H1 (cell line): ENCODE data around the gene FANCD2OS. TPM values are rescaled to one million over a fixed set of nuclear protein-coding genes. Genes with fewer than 3 reads are reported as not detected.

Experiments
- CTCF ChIA-PET: fragments of 300-600 bp; sonication (Branson Sonifier 250); formaldehyde crosslinking; loops from one replicate; lab custom pipeline; 2021; ENCODE audit not compliant: partially characterized antibody; lab: Charles Lee
- POLR2A ChIA-PET: fragments of 300-600 bp; sonication (Branson Sonifier 250); formaldehyde crosslinking; loops from one replicate; lab custom pipeline; 2021; ENCODE audit warnings: inconsistent platforms; ENCODE audit not compliant: partially characterized antibody; lab: Charles Lee
- DNase-seq, 2 experiments: peaks; one replicate each; pipeline versions ENCODE4 v3.0.0 to v3.0.0-alpha.2; 2010 to 2022; ENCODE audit warnings: low spot score in 2 of 2, low read depth in 1 of 2, mixed read lengths in 1 of 2
- FAIRE-seq: peaks from 2 replicates; lab custom pipeline; 2011; peaks lifted over from hg19 to GRCh38; lab: Jason Lieb, UNC
- H2AFZ ChIP-seq: 2 replicates; pipeline ENCODE4 v1.8.1; 2012; ENCODE audit warnings: low read length, inconsistent platforms
- H2AK5ac ChIP-seq: 2 replicates; pipeline ENCODE4 v1.6.1; 2013; ENCODE audit warnings: low read depth, low read length
- H2BK120ac ChIP-seq: replicated peaks from 2 replicates; pipeline ENCODE3; 2013; ENCODE audit warnings: low read depth, low read length, inconsistent platforms
- H2BK12ac ChIP-seq: 2 replicates; pipeline ENCODE4 v1.6.1; 2013; ENCODE audit warnings: low read depth, low read length
- H2BK15ac ChIP-seq: 2 replicates; pipeline ENCODE4 v1.6.1; 2013; ENCODE audit warnings: low read length
- H2BK20ac ChIP-seq: 2 replicates; pipeline ENCODE4 v1.6.1; 2013; ENCODE audit warnings: low read length
- H2BK5ac ChIP-seq: 2 replicates; pipeline ENCODE4 v1.6.1; 2013; ENCODE audit warnings: low read depth, low read length
- H3K14ac ChIP-seq: 2 replicates; pipeline ENCODE4 v1.6.1; 2013; ENCODE audit warnings: inconsistent platforms; ENCODE audit not compliant: insufficient read length
- H3K18ac ChIP-seq: 2 replicates; pipeline ENCODE4 v1.6.1; 2013; ENCODE audit warnings: low read length; ENCODE audit errors: extremely low read depth
- H3K23ac ChIP-seq: 2 replicates; pipeline ENCODE4 v1.6.1; 2013; ENCODE audit warnings: inconsistent platforms; ENCODE audit not compliant: insufficient read length
- H3K23me2 ChIP-seq: 2 replicates; pipeline ENCODE4 v1.6.1; 2013; ENCODE audit warnings: low read depth, low read length
- H3K27ac ChIP-seq: 2 replicates; pipeline ENCODE4 v1.6.1; 2011; ENCODE audit warnings: low read depth, low read length, inconsistent platforms
- H3K27me3 ChIP-seq, 4 experiments: replicated peaks in 1 of 4; 1 replicate in 1 of 4; 2 replicates in 3 of 4; pipeline versions ENCODE4 v1.6.1 to v1.8.1; 2011 to 2013; ENCODE audit warnings: low read length in 3 of 4, mild to moderate bottlenecking in 3 of 4, inconsistent platforms in 2 of 4, mixed read lengths in 2 of 4, moderate library complexity in 1 of 4; ENCODE audit not compliant: control insufficient read depth in 3 of 4, insufficient read depth in 3 of 4; ENCODE audit errors: extremely low read depth in 1 of 4
- H3K36me3 ChIP-seq, 4 experiments: 2 replicates each; pipeline versions ENCODE4 v1.6.1 to v1.8.1; 2011 to 2013; ENCODE audit warnings: mild to moderate bottlenecking in 4 of 4, low read length in 3 of 4, moderate library complexity in 2 of 4, control low read depth in 1 of 4, inconsistent platforms in 1 of 4; ENCODE audit not compliant: insufficient read depth in 4 of 4, control insufficient read depth in 2 of 4
- H3K4ac ChIP-seq: replicated peaks from 2 replicates; pipeline ENCODE3; 2013; ENCODE audit warnings: low read length, low read depth, mixed read lengths, inconsistent platforms; ENCODE audit not compliant: insufficient read length
- H3K4me1 ChIP-seq, 4 experiments: replicated peaks in 1 of 4; 1 replicate in 1 of 4; 2 replicates in 3 of 4; pipeline versions ENCODE4 v1.6.1 to v1.8.1; 2011 to 2013; ENCODE audit warnings: low read length in 3 of 4, inconsistent platforms in 2 of 4, mixed read lengths in 1 of 4; ENCODE audit not compliant: insufficient read depth in 4 of 4, control insufficient read depth in 3 of 4
- H3K4me2 ChIP-seq, 2 experiments: 2 replicates each; pipeline versions ENCODE4 v1.6.1 to v1.8.1; 2011 to 2013; ENCODE audit warnings: low read depth in 2 of 2, low read length in 2 of 2, control low read depth in 1 of 2, inconsistent platforms in 1 of 2, mild to moderate bottlenecking in 1 of 2; ENCODE audit not compliant: insufficient read depth in 1 of 2
- H3K4me3 ChIP-seq, 4 experiments: fragments of 200-600, 300-600 bp in 1 of 4; sonication (generic), shearing (Covaris generic), sonication (Bioruptor Twin) in 1 of 4; 2 replicates each; pipeline versions ENCODE4 v1.5.1 to v1.8.1; 2011 to 2016; ENCODE audit warnings: low read length in 4 of 4, low read depth in 3 of 4, control low read depth in 2 of 4, inconsistent platforms in 2 of 4, mild to moderate bottlenecking in 2 of 4, mixed read lengths in 1 of 4, moderate library complexity in 1 of 4; ENCODE audit not compliant: insufficient read depth in 2 of 4; ENCODE audit errors: extremely low read depth in 1 of 4
- H3K56ac ChIP-seq: replicated peaks from 2 replicates; pipeline ENCODE3; 2013; ENCODE audit warnings: low read depth, mild to moderate bottlenecking, mixed read lengths, low read length, inconsistent platforms; ENCODE audit not compliant: insufficient read length
- H3K79me1 ChIP-seq: 2 replicates; pipeline ENCODE4 v1.6.1; 2013; ENCODE audit warnings: low read depth, low read length, control low read depth
- H3K79me2 ChIP-seq, 2 experiments: 2 replicates each; pipeline versions ENCODE4 v1.6.1 to v1.8.1; 2012 to 2013; ENCODE audit warnings: low read length in 2 of 2, mild to moderate bottlenecking in 2 of 2, inconsistent platforms in 1 of 2; ENCODE audit not compliant: insufficient read depth in 2 of 2, control insufficient read depth in 1 of 2
- H3K9ac ChIP-seq, 4 experiments: replicated peaks in 1 of 4; 1 replicate in 1 of 4; 2 replicates in 3 of 4; pipeline versions ENCODE4 v1.6.1 to v1.8.1; 2011 to 2013; ENCODE audit warnings: low read depth in 3 of 4, low read length in 3 of 4, control low read depth in 2 of 4, mild to moderate bottlenecking in 2 of 4, moderate library complexity in 2 of 4, inconsistent platforms in 1 of 4; ENCODE audit errors: extremely low read depth in 1 of 4
- H3K9me3 ChIP-seq, 2 experiments: 2 replicates each; pipeline versions ENCODE4 v1.6.1 to v1.8.1; 2012 to 2013; ENCODE audit warnings: mild to moderate bottlenecking in 2 of 2, moderate library complexity in 2 of 2, control low read depth in 1 of 2, inconsistent platforms in 1 of 2, low read depth in 1 of 2, low read length in 1 of 2, mixed read lengths in 1 of 2; ENCODE audit not compliant: insufficient read depth in 2 of 2
- H4K20me1 ChIP-seq, 2 experiments: replicated peaks in 1 of 2; 2 replicates each; pipeline versions ENCODE3 to v1.8.1; 2011 to 2013; ENCODE audit warnings: inconsistent platforms in 2 of 2, low read length in 2 of 2, mild to moderate bottlenecking in 1 of 2; ENCODE audit not compliant: insufficient read depth in 2 of 2, control insufficient read depth in 1 of 2
- H4K5ac ChIP-seq: 2 replicates; pipeline ENCODE4 v1.6.1; 2013; ENCODE audit warnings: low read length, low read depth, mixed read lengths, inconsistent platforms; ENCODE audit not compliant: insufficient read length
- H4K8ac ChIP-seq: 2 replicates; pipeline ENCODE4 v1.8.0; 2013; ENCODE audit warnings: mild to moderate bottlenecking, moderate library complexity, low read length, inconsistent platforms; ENCODE audit not compliant: insufficient read depth; ENCODE audit errors: extremely low read depth
- H4K91ac ChIP-seq: replicated peaks from 2 replicates; pipeline ENCODE3; 2013; ENCODE audit warnings: low read length, mixed read lengths, inconsistent platforms; ENCODE audit not compliant: insufficient read length
- BACH1 ChIP-seq: IDR thresholded peaks from 2 replicates; pipeline ENCODE4 v1.6.1; 2012; ENCODE audit warnings: low read length, improper control_type of control experiment
- SUZ12 ChIP-seq: fragments of 200-600 bp; sonication (generic); IDR thresholded peaks from 2 replicates; pipeline ENCODE4 v1.6.1; 2012; ENCODE audit warnings: mild to moderate bottlenecking, inconsistent platforms, low read length, moderate library complexity, mixed read lengths
- WGBS, 2 experiments: shearing (Covaris generic) in 1 of 2; methylation state at CpG; one replicate each; pipeline versions ENCODE4 v1.1.6 to v1.1.7; 2013 to 2015; ENCODE audit warnings: low lambda C conversion rate in 2 of 2, mixed read lengths in 2 of 2, inconsistent platforms in 1 of 2, low coverage in 1 of 2, missing lambda C conversion rate in 1 of 2; ENCODE audit not compliant: insufficient replicate concordance in 2 of 2, insufficient coverage in 1 of 2, insufficient read length in 1 of 2; ENCODE audit errors: extremely low coverage in 1 of 2, missing lambda C conversion rate in 1 of 2; 5-methylcytosine and 5-hydroxymethylcytosine counted together
- polyA plus RNA-seq, 7 experiments: library from polyadenylated mRNA; depleted of rRNA in 3 of 7; stranded (reverse) in 5 of 7; unstranded in 2 of 7; fragments of >200 nt in 5 of 7; fragments of 200-250 nt in 2 of 7; gene quantifications; 1 replicate in 5 of 7; 2 replicates in 1 of 7; 4 replicates in 1 of 7; pipeline versions ENCODE4 v1.2.1 to v1.2.3, GENCODE V29; 2011 to 2013; ENCODE audit warnings: missing spikeins in 2 of 7, mixed read lengths in 2 of 7
- total RNA-seq: library from RNA; stranded (reverse); fragmentation: NEBNext Ultra II Directional; extraction: Animal tissue kit (Norgen Biotek cat#: 25700); gene quantifications from 2 replicates; pipeline ENCODE4 v1.2.1, GENCODE V29; 2021

The FANCD2OS gene
- total and polyA plus RNA-seq, 2 of the 8 experiments (the other 6 are each of a cell fraction or from before 2014, with no cell fraction given): not detected

- Histone ChIP-seq H3K9ac (no peak overlapping the region), H2AK5ac (no peak overlapping the region), H3K56ac (no peak overlapping the region), H2BK15ac (no peak overlapping the region), H2BK5ac (no peak overlapping the region), H3K9me3 (no peaks in the 10 kb centered on the region), H3K4me1 (no peaks in the 10 kb centered on the region), H3K79me1 (no peaks in the 10 kb centered on the region), H2AFZ (no peak overlapping the region), H3K36me3 (peaks cover 0 to 5% (median 2%) of the 10 kb centered on the region in 4 experiments; a peak in 2 of 8 replicates), H3K27ac (no peak overlapping the region), H2BK120ac (no peak overlapping the region), H2BK20ac (no peak overlapping the region), H3K27me3 (no peaks in the 10 kb centered on the region; a peak in 1 of 7 replicates), H3K4ac (no peak overlapping the region), H3K14ac (no peak overlapping the region), H3K23ac (no peak overlapping the region), H4K20me1 (peaks cover 0 to 2% of the 10 kb centered on the region in 2 experiments), H3K23me2 (no peaks in the 10 kb centered on the region), H4K91ac (no peak overlapping the region), H4K8ac (no peak overlapping the region), H3K79me2 (no peaks in the 10 kb centered on the region), H3K18ac (no peak overlapping the region), H4K5ac (no peak overlapping the region), H2BK12ac (no peak overlapping the region), H3K4me3 (no peak overlapping the region), H3K4me2 (no peak overlapping the region)
- no peak for TF ChIP-seq BACH1
- TF ChIP-seq SUZ12: no peak
- 86% methylated on average over 4 of the region's 4 CpGs; no CpG with 5 or more reads in 1 of the 2 experiments for WGBS, 2 experiments
- DNase-seq (no peak), FAIRE-seq (no peak)
- POLR2A ChIA-PET: no interaction called here
- CTCF ChIA-PET: interaction anchor here (1.4 kb wide), 1 partner anchor 8 kb away, joined by 3 read pairs; the partner anchor contains the start of gene IRAK2
These were observed 49.0 kb upstream of the FANCD2OS start for GRCh38 chr3:10157031-10157430.
